HG02623 (cell line): ENCODE data around the gene DLAT.
"Not testable (repeated sequence)": the region's sequence is repeated elsewhere in the genome, so short reads cannot be mapped to it uniquely, and the experiment has no call there.

Experiments
- ATAC-seq: cut with Tn5 transposase; IDR thresholded peaks from one replicate; pipeline ENCODE4 v1.9.1; 2021; ENCODE audit warnings: moderate library complexity; ENCODE audit not compliant: unreplicated experiment

DLAT gene

DNA sequence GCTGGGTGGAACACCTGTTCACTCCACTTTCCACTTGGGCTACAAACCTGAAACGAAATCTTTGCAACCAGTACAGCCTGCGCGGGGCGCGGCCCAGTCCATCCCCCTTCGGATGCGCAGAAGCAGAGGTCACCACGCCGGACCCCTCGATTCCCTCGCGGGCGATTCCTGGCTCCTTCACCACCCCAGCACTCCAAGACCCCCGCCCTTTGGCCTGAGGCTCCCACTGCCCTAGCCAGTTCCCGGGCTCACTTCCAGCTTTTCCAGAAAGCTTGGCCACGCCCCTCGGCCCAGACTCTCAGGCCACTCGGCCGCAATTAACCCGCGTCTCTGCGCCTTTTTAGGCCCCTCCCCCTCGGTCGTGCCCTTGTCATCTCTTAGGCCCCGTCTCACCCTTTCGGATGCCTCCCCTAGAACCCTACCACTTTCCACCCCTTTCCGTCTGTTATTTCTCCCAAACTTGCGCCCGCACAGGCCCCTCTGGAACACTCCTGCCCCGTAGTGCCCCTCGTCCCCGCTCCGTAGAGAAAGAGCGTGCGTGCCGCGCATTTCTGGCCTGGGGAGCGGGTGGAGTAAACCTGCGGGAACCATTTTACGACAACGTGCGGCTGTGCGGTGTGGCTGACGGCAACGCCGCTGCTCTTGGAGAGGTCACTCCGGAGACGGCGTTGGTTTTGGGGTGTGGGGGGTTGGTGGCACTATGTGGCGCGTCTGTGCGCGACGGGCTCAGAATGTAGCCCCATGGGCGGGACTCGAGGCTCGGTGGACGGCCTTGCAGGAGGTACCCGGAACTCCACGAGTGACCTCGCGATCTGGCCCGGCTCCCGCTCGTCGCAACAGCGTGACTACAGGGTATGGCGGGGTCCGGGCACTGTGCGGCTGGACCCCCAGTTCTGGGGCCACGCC lies at the start of gene DLAT:
Gene DLAT, plus strand, starts transcription at position 636 of the 906 bp plus-strand sequence. Its CDS starts 65 bp downstream, at position 701.
- peak; percentile 62 for ATAC-seq

DNA sequence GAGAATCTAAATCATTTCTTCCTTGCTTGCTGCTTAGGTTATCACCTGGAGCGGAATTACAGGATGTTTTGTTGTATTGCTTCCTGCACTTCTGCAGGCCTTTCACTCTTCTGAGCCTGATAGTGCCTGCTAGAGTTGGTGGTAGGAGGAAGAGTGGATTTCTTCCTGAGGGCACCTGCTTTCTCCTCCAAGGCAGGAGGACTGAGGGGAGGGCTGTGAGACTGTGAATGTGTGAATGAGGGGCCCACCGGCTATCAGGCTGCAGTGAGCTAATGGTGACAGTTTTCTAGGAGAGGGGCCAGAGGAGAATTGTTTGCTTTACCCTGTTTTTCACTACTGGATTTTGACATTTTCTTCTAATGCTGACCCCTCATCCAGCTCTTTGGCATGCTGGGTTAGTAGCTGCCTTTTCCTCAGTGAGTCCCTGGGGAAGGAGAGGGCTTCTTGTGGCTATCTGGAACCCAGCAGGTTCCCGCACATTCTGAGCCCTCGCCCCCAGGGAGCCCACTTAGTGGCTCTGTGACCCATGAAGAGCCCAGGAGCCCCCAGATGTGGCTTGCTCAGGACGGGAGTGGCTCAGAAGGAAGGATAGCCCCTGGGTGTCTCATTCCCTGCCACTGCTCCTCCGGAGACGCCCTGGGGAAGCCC lies 49.0 kb upstream of the DLAT start:
- ATAC-seq: no peak

DNA sequence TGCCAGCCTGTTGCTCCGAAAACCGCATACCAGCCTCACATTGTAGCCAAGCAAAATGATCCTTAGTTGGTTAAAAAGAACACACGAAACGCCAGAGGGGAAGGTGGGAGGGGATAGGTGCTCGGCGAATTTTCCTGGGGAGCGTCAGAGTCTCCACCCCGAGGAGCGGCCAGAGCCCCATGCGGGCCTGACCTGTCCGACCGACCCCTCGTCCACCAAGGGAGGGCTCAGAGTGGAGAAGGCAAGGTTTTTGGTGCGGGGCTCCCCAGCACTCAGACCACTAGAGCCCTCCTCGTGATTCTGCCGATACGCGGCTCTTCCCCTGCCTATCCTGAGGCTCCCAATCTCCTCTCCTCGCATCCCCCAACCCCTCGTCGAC lies 48.5 kb upstream of the DLAT start:
- no peak for ATAC-seq

DNA sequence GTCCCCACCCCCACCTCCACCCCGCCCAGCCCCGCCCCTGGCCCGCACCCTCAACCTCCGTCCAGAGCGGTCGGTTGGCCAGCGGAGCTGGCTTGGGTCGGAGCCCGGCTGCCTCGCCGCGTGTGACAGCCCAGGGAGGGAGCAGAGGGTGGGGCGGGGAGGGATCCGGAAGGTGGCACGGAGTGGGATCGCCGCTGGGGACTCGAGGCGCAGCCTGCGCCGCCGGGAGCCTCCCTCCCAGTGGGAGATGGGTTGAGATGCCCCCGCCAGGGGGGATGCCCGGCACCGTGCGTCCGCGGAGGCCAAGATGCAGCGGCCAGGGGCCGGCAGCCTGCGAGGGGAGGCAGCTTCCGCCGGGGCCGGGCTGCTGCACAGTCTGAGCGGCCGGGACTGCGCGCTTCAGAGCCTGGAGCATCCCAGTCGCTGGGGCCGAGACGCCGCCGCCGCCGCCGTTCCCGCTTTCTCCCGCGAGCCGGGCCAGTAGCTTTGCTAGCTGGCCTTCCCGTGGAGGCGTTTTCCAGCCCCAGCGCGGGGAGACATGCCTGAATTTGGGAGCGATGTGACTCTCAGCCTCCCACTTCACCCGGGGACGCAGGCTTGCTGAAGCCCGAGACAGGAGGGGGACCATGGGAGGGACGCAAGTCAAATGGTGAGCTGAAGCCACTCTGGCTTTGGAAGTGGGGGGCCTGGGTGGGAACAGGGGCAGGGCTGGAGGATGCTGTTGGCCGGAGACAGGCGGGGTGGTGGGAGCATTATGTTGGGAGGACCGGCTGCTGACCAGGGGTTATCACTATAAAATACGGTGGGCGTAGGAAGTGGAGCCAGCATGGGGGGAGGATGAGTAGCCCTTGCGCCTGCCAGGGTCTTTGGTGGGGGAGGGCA lies 47.8 kb upstream of the DLAT start:
- ATAC-seq: no peak

DNA sequence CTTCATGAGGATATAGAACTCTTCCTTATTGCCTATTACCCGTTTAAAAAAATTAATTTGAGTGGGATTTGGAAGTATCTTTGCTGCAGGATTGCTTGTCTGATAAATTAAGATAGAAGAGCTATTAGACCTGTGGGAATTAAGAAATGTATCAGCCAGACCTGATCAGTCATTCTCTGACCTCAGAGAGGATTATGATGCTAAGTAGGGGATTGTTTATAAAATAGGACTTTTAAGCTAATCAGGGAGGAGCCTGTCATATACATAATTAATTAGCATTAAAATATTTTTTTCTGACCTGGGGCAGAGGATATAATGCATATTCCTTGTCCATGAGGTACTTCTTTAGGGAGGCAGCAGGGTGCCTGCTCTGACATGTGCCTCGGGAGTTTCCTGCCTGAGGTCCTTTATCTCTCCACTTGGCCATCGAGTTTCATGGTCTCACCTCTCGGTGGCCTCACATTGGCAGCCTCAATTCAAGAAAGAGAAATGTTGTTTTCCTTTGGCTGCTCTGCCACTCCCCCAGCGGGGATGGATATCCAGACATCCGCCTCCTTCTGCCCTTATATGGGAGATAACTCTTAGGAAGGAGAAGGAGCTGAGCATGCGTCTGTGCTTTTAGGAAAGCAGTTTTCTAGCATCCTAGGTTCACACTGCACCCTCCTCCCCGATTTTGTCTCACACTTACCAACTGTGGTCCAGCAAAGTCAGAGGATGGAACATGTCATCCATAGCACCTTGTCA lies 47.0 kb upstream of the DLAT start:
- no peak for ATAC-seq

DNA sequence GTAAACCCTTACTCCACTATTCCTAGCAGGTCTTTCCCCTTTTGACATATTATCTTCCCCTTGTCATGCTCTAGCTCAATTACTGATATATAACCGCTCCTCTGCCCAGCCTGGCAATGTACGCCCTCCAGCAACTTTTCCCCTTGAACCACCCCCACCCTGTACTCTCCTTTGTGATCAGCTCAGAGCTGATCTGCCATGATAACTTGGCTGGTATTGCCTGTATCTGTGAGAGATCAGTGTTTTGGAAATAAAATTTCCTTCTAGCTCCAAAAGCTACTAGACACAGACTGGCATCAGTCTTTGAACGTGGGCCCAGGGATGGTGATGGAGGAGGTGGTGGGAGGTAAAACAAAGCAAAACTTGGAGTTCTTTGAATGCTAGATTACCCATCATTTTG lies 45.1 kb upstream of the DLAT start:
- no peak for ATAC-seq

DNA sequence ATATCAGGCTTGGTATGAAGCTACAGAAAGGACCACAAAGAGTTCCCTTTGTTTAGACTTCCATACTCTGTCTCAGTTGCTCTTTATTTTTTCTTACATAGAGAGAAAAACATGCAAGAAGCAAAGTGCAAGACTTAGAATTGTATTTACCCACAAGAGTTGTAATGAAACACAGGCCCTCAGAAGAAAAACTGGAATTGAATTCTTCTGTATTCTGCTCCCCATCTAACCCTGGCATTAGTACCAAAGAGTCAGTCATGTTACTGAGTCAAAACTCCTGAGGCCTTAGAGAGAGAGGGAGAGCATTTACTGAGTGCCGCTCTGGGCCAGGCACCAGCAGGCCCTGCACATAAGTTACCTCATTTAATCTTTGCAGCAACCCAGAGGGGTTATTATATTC lies 43.9 kb upstream of the DLAT start:
- ATAC-seq: no peak

DNA sequence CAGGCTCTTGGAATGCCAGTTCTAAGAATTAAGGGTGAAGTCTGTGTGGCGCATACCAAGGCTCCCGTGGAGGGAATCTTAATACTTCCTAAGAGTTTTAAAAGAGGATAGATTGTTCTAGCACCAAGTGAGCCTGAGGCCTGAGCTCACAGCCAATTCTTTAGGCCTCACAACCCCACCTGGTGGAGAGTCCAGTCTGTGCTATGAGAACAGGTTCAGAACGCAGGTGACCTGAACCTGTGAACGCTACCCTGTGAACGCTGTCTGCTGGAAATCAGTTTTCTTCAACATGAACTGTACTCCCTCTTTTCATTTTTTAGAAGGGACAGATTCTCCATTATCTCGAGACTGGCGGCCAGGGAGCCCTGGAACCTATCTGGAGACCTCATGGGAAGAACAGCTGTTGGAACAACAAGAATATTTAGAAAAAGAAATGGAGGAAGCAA lies 43.2 kb upstream of the DLAT start:
- ATAC-seq: peak; percentile 55

DNA sequence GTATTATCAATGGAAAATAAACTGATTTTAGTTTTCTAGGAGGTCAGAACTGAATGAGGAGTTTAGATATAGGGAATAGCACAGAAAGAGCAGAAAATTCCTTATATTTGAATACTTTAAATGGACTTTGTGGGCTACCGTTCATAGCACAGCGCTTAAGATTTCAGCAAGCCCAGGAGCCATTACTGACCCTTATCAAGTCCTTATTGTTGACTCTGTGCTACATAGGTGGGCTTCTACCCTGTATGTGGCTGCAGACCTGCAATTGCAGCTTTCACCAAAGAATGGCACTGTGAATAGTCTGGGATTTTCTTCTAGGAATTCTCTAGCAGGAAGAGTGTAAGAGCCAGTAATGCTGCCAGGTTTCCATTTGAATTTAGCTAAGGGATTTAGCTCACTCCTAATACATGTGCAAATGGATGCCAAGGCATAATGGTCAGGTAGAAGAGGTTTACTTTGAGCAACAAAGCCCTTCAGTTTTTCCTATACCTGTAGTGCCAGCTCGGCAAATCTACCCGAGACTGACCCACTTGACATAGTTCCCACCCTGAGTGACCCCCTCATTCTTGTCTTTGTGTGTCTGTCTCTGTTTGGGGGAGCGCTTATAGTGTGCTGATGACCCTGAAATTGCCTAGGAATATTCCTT lies 42.5 kb upstream of the DLAT start:
- ATAC-seq: no peak

DNA sequence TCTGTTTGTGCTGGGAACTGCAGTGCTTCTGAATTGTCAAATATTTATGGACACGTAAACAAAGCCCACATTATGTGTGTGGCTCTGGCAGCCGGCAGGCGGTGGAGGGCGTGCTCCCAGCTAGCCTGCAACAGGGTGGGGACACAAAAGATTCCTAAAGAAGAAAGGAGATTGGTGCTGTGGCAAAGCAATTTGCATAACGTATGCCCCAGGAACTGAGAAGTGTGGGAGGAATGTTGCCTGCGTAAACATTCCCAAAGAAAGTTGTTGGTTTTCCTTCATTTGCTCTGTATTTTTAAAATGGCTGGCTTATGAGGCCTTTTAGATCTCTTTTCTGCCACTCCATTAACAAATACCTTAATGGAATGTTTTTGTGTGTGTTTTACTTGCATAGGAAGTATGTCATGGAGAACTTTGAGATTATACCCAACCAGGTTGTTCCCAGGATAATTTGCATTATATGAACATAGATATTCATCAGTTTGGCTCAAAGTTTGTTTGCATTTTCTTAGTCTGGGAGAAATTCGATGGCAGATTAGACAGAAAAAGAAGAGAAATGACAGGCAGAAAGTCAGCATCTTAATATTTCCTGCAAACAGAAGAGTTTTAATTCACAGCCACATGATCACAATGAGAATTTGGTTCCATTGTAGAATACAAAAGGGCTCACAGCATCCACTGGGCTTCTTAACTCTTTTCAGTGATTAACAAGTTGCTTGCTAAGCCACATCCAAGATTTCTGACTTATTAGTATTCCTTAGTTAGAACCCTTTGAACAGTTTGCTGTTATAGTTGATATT lies 41.8 kb upstream of the DLAT start:
- no peak for ATAC-seq

DNA sequence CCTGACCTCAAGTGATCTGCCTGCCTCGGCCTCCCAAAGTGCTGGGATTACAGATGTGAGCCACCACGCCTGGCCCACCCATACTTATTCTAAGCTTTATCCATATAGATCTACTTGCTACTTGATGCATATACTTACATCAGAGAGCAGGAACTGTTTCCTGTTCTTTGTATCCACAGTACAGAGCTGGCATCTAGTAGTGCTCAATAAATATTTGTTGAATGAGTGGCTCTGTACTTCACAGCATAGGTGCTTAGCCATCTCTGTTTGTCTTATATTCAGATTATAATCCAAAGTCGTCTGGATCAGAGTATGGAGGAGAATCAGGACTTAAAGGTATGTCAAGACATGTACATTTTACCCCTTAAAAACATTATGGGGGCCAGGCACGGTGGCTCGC lies 38.6 kb upstream of the DLAT start:
- no peak for ATAC-seq

DNA sequence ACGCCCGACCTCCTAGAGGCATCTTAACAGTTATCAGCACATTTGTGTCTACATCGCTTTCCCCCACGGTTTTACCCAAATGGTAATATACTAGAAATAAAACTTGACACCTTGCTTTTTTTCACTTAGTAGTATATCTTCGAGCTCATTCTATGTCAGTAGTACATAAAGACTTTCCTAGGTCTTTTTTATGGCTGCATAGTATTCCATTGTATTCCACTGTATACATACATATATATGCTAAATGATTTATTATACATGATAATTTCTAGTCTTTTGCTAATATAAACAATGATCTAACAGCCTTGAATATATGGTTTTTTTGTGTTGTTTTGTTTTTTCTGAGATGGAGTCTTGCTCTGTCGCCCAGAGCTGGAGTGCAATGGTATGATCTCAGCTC lies 34.8 kb upstream of the DLAT start:
- ATAC-seq: no peak

DNA sequence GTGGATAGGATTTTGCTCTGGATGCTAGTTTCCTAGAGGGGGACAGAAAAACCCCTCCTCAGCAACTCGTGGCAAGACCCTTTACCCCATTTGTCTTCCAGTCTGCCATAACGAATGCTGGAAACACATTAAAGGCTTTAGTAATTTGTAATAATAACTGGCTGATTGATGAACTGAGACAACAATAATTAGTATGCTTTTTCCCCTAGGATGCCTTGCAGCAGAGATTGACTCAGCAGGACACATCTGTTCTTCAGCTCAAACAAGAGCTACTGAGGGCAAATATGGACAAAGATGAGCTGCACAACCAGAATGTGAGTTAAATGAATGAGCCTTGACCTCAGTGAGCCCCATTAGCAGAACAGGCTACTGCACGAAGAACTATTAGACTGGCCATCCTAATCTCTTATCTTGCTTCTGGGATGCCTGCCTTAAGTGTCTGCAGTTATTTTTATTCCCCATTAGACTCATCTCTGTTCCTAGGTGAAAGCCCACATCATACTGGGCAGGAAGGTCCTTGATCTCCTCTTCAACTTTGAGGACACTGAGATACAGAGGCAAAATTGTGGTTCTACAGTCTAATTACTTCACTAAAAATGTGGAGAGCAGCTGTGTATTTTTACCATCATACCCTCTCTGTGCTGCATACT lies 32.9 kb upstream of the DLAT start:
- no peak for ATAC-seq

DNA sequence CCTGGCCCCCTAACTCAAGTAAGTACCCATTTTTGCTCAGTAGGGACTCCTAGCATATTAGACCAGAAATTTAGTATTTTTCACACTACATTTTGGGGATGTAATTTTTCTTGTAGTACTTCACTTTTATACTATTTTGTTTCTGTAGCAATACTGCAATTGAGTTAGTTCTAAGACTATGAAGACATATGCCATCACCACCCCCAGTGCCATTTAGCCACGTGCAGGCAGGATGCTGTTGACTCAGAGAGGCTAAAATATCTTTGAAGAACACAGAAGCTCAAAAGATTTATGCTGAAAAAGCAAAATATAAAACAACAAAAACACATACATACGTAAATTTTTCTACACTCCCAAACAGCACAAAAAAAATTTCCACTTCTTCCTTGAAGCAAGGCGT lies 29.1 kb upstream of the DLAT start:
- ATAC-seq: no peak

DNA sequence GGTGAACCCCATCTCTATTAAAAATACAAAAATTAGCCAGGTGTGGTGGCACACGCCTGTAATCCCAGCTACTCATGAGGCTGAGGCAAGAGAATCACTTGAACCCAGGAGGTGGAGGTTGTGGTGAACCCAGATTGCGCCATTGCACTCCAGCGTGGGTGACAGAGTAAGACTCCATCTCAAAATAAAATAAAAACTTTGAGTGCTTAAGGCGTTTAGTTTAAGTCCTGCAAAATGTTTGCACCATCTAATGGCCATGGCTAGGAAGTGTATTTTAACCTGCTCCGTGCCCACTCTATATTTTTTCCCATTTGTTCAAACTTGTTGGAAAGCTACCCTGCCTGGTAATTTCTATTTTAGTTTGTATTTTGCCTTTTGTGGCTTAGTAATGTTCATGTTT lies 28.5 kb upstream of the DLAT start:
- not testable (repeated sequence) for ATAC-seq

DNA sequence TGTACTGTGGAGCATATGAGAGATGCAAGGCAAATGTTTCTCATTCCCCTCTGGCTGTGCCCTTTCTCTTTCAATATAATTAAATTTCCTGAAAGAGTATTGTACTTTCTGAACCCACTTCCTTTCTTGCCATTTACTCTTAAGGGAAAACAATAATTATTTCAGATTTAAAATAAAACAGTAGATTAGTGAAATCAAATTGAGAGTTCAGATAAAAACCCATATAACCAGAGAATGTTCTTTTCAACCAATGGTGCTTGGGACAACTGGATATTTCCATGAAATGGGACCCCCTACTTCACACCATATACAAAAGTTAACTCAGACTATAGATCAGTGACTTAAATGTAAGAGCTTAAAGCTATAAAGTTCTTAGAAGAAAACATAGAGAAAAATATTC lies 26.1 kb upstream of the DLAT start:
- no peak for ATAC-seq

DNA sequence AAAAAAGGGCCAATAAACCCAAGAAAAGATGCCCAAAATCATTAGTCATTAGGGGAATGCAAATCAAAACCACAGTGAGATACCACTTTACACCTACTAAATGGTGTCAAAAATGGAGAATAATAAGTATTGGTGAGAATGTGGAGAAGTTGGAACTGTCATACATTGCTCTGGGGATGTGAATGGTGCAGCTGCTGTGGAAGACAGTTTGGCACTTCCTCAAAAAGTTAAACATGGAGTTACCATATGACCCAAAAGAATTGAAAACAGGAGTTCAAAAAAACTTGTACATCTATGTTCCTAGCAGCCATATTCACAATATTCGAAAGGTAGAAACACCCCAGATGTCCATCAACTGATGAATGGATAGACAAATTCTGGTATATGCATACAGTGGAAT lies 24.5 kb upstream of the DLAT start:
- no peak for ATAC-seq

DNA sequence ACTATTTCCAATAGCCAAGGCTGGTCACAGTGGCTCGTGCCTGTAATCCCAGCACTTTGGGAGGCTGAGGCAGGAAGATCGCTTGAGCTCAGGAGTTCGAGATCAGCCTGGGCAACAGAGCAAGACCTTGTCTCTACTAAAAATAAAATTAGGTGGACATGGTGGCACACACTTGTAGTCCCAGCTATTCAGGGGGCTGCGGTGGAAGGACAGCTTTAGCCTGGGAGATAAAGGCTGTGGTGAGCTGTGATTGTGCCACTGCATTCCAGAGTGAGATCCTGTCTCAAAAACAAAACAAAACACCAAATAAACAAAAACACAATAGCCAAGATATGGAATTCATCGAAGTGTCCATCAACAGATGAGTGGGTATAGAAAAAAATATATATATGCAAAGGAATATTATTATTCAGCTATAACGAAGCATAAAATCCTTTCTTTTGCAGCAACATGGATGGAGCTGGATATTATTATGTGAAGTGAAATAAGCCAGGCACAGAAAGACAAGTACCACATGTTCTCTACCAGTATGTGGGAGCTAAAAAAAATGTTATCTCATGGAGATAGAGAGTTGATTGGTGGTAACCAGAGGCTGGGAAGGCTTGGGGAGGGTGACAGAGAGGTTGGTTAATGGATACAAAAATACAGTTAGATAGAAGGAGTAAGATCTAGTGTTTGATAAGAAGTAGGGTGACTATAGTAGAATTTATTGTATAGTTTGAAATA lies 22.6 kb upstream of the DLAT start:
- no peak for ATAC-seq
